ENCODE measurements around the gene AIDA.
"Not testable (repeated sequence)": the region's sequence is repeated elsewhere in the genome, so short reads cannot be mapped to it uniquely, and the experiment has no call there.

Gene AIDA

GRCh38 chr1:222711319-222712252 is 705 bp downstream of the AIDA start:
- DNase-seq = peak; percentile 87

- DNase-seq = no peak
These were observed 2.6 kb downstream of the AIDA start for GRCh38 chr1:222709700-222710153.

- no peak for DNase-seq
These were observed 5.5 kb downstream of the AIDA start for GRCh38 chr1:222706815-222707214.

GRCh38 chr1:222704260-222704659 is 8.0 kb downstream of the AIDA start:
- no peak for DNase-seq

GRCh38 chr1:222702210-222702609 is 10.1 kb downstream of the AIDA start:
- no peak for DNase-seq

DNA sequence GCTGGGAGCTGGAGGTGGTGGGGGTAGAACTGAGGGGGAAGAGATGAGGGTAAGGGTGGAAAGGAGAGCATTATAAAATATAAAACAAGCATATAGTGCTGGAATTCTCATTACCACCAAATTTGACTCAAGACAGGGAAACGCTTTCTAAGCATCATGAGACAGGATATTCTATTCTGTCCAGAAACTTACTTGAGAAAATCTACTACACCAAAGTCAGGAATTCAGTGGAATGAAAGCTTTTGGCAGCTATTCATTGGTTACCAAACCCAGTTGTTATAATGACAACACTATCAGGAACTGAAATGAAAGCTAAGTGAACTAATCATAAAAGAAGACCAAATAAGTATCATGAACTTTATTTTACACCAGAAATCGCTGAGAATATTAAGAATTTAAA is 14.5 kb downstream of the AIDA start:
- no peak for DNase-seq

DNA sequence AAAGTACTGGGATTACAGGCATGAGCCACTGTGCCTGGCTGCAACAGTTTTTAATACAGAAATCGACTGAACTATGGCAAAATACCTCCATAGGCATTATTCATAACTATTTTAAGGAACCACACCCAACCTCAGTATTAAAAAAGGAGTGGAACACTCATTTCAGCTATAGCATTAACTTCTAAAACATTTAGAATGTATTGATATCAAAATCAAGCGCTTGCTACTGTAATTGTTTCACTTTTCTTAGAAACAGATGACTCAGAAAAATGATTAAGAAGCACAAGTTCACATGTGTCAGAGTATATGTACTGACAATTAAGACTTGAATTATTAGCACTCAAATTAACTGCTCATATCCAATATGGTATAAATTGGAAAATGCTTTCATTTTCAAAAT is 15.1 kb downstream of the AIDA start:
- no peak for DNase-seq

GRCh38 chr1:222696741-222697140 is 15.6 kb downstream of the AIDA start:
- DNase-seq = no peak

DNA sequence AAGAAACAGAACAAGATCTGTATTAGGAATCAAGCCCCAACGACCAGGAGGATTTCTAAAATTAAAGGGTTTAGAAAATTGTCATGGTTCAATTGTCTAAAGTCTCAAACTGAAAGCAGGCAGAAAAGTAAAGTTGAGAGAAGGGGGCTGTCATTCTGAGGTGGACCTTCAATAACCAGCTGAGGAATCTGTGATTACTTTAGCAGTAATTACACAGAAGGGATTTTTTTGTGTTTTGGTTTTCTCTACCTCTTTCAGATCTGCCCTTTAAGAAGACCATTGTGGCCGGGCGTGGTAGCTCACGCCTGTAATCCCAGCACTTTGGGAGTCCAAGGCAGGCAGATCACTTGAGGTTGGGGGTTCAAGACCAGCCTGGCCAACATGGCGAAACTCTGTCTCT is 17.4 kb downstream of the AIDA start:
- DNase-seq = no peak

- DNase-seq = no peak
These were observed 21.3 kb downstream of the AIDA start for GRCh38 chr1:222691016-222691415.

DNA sequence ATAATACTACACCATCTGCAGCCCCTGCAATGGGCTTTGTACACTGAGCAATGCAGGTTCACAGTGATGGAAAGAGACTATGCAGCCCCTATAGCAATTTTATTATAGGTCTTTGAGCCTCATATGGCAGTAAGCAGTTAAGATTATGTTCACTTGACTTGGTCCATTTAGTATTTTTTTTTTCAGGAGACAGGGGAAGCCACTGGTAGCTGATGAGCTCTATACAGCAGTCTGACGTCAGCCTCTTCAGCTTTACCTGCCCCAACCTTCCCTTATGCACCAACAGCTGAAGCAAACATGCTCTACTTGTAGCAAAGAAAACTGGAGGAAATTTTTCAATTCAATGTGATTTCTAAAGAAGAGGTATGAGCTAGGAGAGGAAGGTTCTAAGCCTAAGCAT is 32.2 kb downstream of the AIDA start:
- DNase-seq = no peak

DNA sequence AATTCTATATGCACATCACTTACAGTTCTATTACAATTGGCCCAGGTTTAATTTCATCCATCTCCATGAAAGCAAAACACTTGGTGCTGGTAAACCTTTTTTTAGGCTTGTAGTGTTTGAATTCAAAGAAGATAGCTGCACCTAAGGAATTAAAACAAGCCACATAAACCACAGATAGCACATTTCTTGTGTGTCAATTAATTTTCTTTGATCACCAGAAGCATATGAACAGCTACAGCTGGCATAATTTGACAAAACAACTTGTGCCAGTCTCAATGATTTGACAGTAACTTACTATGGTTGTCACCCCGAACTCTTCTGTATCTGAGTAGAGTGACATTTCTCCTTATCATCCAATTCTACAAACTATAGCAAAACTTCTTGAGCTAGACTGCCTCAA is 42.2 kb downstream of the AIDA start:
- no peak for DNase-seq

DNA sequence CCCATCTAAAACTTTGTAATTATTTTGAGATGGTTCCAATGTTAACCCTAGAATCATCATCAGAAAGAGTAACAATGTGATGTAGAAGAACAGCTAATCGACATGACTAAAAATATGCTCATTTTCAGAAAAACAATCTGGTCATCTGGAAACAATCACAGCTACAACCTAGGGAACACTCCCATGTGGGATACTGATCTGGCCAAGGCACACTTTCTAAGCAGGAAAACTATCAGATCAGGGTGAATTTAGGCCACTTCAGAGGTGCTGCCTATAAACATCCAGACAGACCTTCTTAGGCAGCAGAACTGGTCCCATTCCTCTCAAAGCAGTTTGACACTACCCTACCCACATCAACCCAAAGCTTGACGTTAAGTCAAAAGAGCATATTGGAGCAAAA is 43.2 kb downstream of the AIDA start:
- not testable (repeated sequence) for DNase-seq

DNA sequence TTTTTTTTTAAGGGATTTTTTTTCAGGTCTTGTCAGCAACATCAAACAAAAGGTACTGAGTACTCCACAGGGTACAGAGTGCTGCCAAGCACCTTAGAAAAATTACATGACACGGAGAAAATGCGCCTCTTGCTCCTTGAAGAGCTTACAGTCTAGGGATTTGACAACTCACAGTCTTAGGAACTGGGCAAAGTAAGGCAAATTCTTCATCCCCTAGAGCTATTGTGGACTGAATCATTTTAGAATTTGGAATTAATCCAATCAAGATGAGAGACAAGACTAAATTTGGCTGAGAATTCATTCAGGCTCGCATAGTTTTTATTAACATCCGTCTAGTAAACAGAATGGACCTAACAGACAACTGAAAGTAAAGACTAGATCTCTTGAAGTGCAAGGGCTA is 44.1 kb downstream of the AIDA start:
- DNase-seq = not testable (repeated sequence)

- no peak for DNase-seq
These were observed 46.3 kb downstream of the AIDA start for GRCh38 chr1:222665964-222666363.

DNA sequence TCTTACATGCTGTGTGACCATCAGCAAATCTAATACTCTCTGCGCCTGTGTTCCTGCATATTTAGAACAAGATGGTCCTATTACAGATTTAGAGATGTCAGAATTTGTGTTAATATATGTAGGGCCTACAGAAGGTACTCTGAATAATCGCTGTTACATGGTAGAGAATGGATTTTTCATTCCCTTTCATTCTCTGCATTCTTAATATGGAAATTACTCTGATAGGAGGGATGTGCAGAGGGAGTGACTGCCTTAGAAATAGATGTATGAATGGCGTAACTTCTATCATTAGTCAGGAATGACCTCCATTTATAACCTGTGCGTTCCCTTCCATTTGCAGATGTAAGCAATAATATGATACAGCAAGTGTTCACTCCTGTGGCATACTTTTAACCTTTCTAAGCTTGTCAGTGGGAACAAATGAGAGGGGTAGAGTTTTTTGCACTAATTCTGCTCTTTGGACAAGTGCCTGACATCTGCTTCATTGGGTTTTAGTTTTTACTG is 48.8 kb downstream of the AIDA start:
- no peak for DNase-seq

- no peak for DNase-seq
These were observed 54.4 kb downstream of the AIDA start for GRCh38 chr1:222657899-222658298.

DNA sequence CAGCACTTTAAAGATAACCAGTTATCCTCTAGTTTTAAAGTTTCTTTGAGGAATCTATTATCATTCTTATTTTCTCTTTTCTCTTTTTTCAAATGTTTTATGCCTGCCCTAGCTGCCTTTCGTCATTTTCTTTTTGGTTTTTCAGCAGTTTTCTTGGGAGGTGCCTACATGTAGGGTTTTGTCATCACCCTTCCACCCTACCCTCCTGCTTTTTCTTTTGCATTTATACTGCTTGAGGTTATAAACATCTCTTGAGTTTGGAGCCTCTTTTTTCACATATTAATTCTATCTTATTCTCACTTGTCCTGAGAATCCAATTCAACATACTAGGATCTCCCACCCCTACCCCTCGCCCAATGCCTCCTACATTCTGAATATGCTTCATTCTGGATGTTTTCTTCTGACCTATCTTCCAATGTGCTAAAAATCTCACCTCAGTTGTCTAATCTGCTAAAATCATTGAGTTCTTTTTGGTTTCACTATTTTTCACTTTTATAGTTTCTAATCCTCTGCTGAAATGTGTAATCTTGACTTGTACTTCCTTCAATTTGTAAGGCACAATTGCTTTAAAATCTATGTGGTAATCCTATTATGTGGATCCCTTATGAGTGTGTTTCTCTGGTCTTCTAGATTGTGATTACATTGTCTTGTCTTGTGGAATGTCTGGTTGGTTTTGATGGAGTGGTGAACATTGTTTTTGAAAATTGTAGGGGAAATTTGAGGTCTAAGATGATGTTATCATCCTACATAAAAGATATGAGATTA is 55.7 kb downstream of the AIDA start:
- no peak for DNase-seq

DNA sequence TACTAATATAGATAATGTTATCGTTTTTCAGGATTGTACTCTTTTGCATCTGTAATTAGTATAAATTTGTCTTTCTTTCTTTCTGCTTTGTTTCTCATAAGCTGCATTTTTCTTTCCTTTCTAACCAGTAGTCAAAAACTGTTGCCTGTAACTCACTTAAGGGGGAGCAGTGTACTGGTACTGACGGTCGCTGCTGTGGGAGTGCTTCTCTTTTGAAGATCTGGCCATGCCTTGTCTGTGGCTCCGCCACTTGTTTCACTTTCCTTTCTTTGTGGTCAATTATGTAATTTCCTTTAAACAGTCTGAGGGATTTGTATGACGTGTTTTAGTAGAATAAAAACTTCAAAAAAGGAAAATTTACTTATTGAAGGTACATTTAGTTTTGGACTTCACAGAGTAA is 57.4 kb downstream of the AIDA start:
- DNase-seq = peak; percentile 88

DNA sequence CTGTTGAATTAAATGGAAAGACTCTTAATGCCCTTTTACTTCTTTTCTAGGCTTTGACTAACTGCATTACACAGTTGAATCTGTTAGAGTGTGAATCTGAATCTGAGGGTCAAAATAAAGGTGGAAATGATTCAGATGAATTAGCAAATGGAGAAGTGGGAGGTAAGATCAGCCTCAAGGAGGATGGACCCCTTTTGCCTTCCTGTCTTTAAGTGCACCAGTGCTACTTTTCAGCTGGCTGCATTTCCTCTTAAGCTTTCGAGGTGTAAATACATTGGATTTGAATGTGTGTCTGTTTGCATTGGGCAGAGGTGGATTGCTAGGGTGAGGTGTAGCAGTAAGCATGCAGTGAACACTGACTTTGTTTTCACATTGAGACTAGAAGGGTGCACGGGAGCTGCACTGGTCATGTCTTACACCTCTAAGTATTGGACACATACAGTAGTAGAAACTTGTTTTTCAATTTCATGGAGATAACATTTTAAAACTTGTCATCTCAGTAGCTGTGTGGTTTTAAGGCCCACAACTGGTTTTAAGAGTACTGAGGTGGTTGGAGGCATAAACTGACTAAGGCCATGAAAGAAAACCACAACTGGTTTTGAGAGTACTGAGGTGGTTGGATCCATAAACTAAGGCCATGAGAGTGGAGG is 59.0 kb downstream of the AIDA start:
- no peak for DNase-seq

- no peak for DNase-seq
These were observed 59.6 kb downstream of the AIDA start for GRCh38 chr1:222652676-222653075.

DNA sequence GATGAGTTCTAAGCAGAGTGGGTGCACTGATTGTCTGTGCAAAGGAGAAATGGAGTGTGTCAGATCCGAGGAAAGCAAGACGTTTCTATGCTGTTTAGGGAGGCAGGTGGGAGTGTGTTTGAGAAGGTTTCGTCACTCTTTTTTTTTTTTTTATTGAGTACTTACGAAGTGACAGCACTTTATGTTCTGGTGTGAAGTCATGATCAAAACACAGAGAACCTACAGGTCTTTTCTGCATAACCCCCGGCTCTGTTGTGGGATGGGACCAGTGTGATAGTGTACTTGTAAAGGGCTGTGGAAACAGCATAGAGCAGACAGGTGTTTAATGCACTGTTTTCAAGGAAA is 67.7 kb downstream of the AIDA start:
- DNase-seq = no peak

GRCh38 chr1:222643938-222644635 is 68.2 kb downstream of the AIDA start:
- DNase-seq = peak; percentile 99
